HG03521 (cell line): ENCODE results near the gene RAP2C.
"Not testable (repeated sequence)": the region's sequence is repeated elsewhere in the genome, so short reads cannot be mapped to it uniquely, and the experiment has no call there.

Experiments
- ATAC-seq: cut with Tn5 transposase; IDR thresholded peaks from one replicate; pipeline ENCODE4 v1.9.1; 2021; ENCODE audit warnings: mild to moderate bottlenecking, moderate library complexity; ENCODE audit not compliant: unreplicated experiment

RAP2C gene

DNA sequence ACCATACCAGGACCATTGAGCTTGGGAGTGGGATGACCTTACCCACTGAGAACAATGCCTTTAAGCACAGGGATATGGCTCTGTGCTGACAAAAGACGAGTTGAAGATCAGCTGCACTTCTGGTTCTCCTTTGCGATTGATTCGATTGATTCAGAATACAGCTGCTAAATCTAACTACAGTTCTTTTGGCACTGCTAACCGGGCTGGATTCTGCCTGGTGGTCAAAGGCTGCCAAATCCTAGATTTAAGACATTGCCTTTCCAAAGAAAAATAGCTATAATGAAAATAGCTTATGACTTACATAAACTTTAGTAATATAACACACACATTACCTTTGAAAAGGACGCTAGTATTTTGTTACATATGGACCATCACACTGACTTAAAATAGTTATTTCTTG lies 18.3 kb downstream of the RAP2C start:
- no peak for ATAC-seq

DNA sequence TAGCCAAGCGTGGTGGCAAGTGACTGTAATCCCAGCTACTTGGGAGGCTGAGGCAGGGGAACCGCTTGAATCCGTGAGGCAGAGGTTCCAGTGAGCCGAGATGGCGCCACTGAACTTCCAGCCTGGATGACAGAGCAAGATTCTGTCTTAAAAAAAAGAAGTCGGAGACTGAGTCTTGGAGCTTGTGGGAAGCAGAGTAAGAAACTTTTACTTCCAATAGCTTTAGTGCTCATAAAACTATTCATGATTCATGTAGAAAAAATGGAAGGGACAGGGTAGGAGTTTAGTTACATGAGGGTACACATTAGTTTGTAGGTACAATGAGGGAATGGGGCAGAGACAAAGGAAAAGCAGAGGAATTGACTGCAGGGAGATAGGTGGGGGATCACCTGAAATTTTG lies 19.3 kb downstream of the RAP2C start:
- ATAC-seq: no peak

GRCh38 chrX:132193872-132194574 lies 25.2 kb downstream of the RAP2C start:
- ATAC-seq: no peak

DNA sequence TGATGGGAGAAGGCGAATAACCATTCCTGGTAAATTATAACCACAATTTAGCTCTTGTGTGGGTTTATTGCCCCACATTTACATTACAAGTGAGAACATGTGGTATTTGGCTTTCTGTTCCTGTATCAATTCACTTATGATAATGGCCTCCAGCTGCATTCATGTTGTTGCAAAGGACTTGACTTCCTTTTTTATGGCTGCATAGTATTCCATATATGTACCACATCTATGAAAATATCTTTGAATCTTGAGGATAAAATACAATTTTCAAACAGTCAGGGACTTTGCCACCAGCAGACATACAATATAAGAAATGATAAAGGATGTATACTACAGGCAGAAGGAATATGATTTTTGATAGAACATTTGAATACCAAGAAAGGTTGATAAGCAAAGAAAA lies 27.3 kb downstream of the RAP2C start:
- ATAC-seq: no peak

DNA sequence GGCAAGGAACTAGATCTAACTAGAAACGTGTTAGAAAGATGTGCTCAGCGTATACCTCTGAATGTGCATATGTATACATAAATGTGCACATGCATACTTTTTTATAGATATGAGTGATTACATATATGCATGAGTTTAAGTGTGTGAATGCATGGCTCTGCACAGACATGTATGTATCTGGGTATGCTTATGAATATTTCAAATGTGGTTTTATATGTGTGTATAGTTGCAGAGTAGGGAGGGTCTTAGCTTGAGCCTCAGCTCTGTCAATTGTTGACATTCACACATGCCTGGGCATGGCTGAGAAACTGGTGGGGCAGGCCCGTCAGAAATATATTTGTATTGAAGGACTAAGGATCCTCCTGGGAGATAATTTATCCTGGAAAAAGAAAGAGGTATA lies 31.1 kb downstream of the RAP2C start:
- ATAC-seq: no peak

DNA sequence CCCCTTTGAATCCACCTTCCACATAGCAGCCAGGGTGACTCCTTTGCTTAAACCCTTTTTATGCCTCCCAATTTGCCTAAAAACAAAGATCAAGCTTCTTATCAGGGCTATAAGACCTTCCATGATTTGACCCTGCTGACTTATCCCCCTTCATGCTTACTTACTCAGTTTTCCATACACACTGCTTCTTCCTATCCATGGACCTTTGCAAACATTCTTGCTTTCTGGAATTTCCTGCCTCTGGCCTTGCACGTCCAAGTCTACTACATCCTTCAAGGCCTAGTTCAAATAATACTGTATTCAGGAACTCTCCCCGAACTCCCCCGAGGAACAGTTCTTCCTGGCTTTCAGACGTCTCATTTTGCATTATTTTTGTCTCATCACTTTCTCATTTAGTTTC lies 31.8 kb downstream of the RAP2C start:
- ATAC-seq: no peak

- ATAC-seq: no peak
These were observed 34.4 kb downstream of the RAP2C start for GRCh38 chrX:132184871-132185270.

DNA sequence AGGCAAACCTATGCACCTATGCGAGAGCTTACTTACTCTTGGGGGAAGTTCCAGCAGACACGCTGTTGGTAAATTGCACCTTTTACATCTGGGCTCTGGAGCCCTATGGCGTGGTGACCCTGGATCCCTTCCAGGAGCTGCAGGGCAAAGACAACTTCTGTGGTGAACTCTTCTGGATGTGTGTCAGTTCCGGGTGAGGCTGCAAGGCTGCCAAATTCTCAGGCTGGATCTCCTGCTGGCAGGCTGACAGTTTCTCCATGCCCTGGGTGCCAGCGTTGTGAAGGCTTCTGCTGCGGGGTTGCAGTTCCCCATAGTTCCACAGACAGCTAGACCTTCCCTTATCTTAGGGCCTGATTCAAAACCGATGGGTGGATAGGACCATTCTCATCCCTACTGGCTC lies 37.9 kb downstream of the RAP2C start:
- ATAC-seq: no peak

- no peak for ATAC-seq
These were observed 38.3 kb downstream of the RAP2C start for GRCh38 chrX:132180929-132181328.

- no peak for ATAC-seq
These were observed 45.6 kb downstream of the RAP2C start for GRCh38 chrX:132173647-132174046.

GRCh38 chrX:132171881-132172280 lies 47.4 kb downstream of the RAP2C start:
- ATAC-seq: no peak

- ATAC-seq: no peak
These were observed 47.8 kb downstream of the RAP2C start for GRCh38 chrX:132171478-132171877.

- no peak for ATAC-seq
These were observed 49.7 kb downstream of the RAP2C start for GRCh38 chrX:132169554-132169953.

DNA sequence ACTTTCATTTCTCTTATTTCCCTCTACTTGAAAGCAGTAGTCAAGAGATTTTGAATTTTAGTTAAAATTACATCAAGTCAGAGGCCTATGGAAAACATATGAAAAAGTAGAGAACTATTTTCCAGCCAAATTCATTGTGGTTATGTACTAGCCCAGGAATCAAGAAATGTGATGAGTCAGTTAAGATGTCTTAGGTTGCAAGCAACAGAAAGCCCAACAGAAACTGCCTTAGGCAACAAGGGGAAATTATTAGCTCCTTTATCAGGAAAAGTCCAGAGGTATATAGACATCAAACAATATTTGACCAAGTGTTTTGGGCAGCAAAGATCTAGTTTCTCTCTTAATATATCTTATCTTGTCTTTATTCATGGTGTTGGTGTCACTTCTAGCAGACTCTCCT lies 53.6 kb downstream of the RAP2C start:
- no peak for ATAC-seq

DNA sequence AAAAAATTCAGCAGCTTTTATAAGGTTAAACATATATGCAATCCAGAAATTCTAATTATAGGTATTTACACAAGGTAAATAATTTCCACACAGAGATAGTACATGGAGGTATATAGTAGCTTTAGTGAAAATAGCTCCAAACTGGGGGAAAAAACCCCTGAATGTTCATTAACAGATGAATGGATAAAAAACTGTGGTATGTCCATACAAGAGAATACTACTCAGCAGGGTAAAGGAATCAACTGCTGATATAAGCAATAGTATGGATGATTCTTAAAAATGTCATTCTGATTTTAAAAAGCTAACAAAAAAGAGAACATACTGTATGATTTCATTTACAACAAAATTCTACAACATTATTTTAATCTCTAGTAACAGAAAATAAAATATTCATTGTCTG lies 54.2 kb downstream of the RAP2C start:
- no peak for ATAC-seq

- ATAC-seq: not testable (repeated sequence)
These were observed 56.2 kb downstream of the RAP2C start for GRCh38 chrX:132163094-132163493.

DNA sequence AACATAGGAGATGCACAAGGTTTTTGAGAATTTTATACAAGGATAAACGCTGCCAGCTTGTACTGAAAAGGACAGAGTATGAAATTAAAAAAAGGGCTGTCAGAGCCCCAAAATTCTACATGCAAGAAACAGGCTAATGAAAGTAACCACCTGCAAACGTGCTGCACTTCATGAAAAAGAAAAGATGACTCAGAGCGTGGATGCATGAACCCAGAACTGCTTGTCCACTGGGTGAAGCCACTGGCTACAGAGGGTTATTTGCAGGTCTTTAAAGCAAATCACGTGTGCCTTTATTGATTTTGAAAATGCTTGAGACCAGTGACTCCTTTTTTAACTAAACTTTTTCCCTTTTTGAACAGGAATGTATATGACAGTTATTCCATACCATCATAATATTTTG lies 66.1 kb downstream of the RAP2C start:
- ATAC-seq: no peak
